Mesodermal cell (in vitro differentiated cells): ENCODE measurements around the gene CEL.

ENCODE experiments used
- H3K27ac ChIP-seq: 2 replicates; pipeline ENCODE4 v1.7.0; 2013; ENCODE audit warnings: mild to moderate bottlenecking, low read depth, low read length, moderate library complexity; ENCODE audit not compliant: severe bottlenecking
- H3K36me3 ChIP-seq: 2 replicates; pipeline ENCODE4 v1.7.1; 2013; ENCODE audit warnings: mild to moderate bottlenecking, low read length, moderate library complexity; ENCODE audit not compliant: control insufficient read depth, insufficient read depth
- H3K4me1 ChIP-seq: one replicate; pipeline ENCODE4 v1.7.1; 2013; ENCODE audit warnings: mild to moderate bottlenecking, low read length; ENCODE audit not compliant: insufficient read depth, control insufficient read depth, poor library complexity, severe bottlenecking
- H3K4me3 ChIP-seq: 2 replicates; pipeline ENCODE4 v1.7.0; 2013; ENCODE audit warnings: low read length, control low read depth, mild to moderate bottlenecking; ENCODE audit not compliant: insufficient read depth, poor library complexity, severe bottlenecking; ENCODE audit errors: extremely low read depth
- H3K9me3 ChIP-seq: 2 replicates; pipeline ENCODE4 v1.7.1; 2013; ENCODE audit warnings: mild to moderate bottlenecking, low read length, moderate library complexity; ENCODE audit not compliant: control insufficient read depth
- WGBS, 2 experiments: methylation state at CpG; one replicate each; pipeline ENCODE4 v1.1.5; 2013; ENCODE audit warnings: missing lambda C conversion rate in 2 of 2; ENCODE audit not compliant: insufficient coverage in 2 of 2; 5-methylcytosine and 5-hydroxymethylcytosine counted together

CEL gene

GRCh38 chr9:133046900-133047295 is 14.9 kb upstream of the CEL start:
- Histone ChIP-seq H3K36me3 (peaks cover 86% of the 10 kb centered on the region), H3K9me3 (no peaks in the 10 kb centered on the region), H3K27ac (no peak overlapping the region), H3K4me3 (no peak overlapping the region), H3K4me1 (no peaks in the 10 kb centered on the region)
- 95 to 98% methylated on average over 6 to 7 of the region's 7 CpGs for WGBS, 2 experiments

- H3K36me3 ChIP-seq, result peaks cover 86% of the 10 kb centered on the region
- WGBS, 2 experiments, result 89 to 95% methylated on average over 3 to 4 of the region's 5 CpGs
- H3K4me1 ChIP-seq, result no peaks in the 10 kb centered on the region
- H3K9me3 ChIP-seq, result no peaks in the 10 kb centered on the region
- H3K27ac ChIP-seq, result no peak overlapping the region
- H3K4me3 ChIP-seq, result no peak overlapping the region
Observed at GRCh38 chr9:133048595-133048994, 13.2 kb upstream of the CEL start.

GRCh38 chr9:133049043-133049442 is 12.7 kb upstream of the CEL start:
- Histone ChIP-seq H3K36me3 (peaks cover 87% of the 10 kb centered on the region), H3K9me3 (no peaks in the 10 kb centered on the region), H3K27ac (no peak overlapping the region), H3K4me1 (no peaks in the 10 kb centered on the region), H3K4me3 (no peak overlapping the region)
- WGBS, 2 experiments, result 98% methylated on average over 9 to 13 of the region's 13 CpGs

DNA sequence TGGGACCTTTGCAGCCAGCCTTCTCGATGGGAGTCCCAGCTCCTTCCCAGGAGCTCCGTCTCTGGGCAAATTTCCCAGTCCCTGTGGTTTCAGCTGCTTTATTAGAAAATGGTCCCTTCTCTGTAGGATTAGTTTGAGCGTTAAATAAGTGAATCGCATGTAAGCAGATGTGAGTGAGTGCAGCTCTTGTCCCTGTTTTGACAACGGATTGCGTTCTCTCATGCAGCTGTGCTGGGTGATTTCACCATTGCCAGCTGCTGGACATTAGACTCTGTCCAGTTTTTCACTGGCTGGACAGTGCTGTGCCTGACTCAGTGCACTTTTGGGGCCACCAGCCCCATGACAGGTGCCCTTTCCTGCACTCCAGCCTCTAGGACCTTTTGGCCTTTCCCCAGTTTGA is 11.6 kb upstream of the CEL start:
- Histone ChIP-seq H3K27ac (no peak overlapping the region), H3K4me1 (no peaks in the 10 kb centered on the region), H3K9me3 (no peaks in the 10 kb centered on the region), H3K4me3 (no peak overlapping the region), H3K36me3 (peaks cover 88% of the 10 kb centered on the region)
- 95 to 96% methylated on average over 6 of the region's 6 CpGs for WGBS, 2 experiments

DNA sequence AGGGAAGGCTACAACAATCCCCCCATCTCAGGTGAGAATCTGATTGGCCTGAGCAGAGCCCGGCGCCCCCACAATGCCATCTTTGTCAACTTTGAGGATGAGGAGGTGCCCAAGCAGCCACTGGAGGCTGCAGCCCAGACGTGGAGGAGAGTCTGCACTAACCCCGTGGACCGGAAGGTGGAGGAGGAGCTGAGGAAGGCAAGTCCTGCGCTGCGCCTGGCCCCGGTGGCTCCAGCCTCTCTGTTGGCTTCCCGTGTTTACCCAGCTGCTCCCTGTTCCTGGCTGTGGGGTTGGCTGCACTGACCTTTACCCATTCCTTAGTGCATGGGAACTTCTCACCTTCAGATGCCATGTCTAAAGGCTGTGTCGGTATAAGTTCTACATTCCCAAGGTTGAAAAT is 11.0 kb upstream of the CEL start:
- Histone ChIP-seq H3K36me3 (peaks cover 88% of the 10 kb centered on the region), H3K9me3 (no peaks in the 10 kb centered on the region), H3K4me3 (no peak overlapping the region), H3K27ac (no peak overlapping the region), H3K4me1 (no peaks in the 10 kb centered on the region)
- 93 to 95% methylated on average over 10 of the region's 10 CpGs for WGBS, 2 experiments

DNA sequence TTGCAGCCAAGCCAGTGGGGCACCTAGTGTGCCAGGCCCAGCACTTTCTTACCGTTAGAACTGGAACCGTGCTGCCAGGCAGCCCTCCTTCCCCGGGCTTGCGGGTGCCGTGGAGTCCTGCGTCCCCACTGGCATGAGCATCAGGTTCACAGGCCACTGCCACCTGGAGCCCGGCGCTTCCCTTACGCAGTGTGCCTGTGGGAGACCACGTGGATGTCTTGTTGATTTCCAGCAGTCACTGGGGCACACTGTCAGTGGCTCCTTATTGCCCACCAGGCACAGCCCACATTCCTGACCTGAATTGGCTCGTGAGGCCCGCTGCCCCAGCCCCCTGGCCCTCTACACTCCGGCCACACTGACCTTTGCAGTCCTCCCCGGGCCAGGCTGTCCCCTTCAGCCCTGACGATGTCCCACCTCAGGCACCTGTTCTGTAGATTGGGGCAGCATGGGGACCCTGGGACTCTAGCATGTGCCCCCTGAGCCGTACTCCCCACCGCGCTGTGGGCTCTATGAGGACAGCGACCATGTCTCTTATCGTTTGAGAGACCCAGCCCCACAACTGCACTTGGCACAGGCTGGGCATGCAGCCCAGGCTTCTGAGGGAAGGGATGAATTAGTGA is 10.4 kb upstream of the CEL start:
- no peak overlapping the region for H3K27ac ChIP-seq
- no peak overlapping the region for H3K4me3 ChIP-seq
- H3K36me3 ChIP-seq, result peaks cover 88% of the 10 kb centered on the region

GRCh38 chr9:133051966-133052539 is 9.7 kb upstream of the CEL start:
- Histone ChIP-seq H3K36me3 (peaks cover 87% of the 10 kb centered on the region), H3K9me3 (no peaks in the 10 kb centered on the region)
- WGBS, 2 experiments, result 98% methylated on average over 6 of the region's 9 CpGs

More for the DNA sequence above, 10.4 kb upstream of the CEL start:
- Histone ChIP-seq H3K4me1 (no peaks in the 10 kb centered on the region), H3K9me3 (no peaks in the 10 kb centered on the region)
- WGBS, 2 experiments, result 96 to 98% methylated on average over 16 to 19 of the region's 20 CpGs

GRCh38 chr9:133054194-133054890 is 7.4 kb upstream of the CEL start:
- Histone ChIP-seq H3K4me3 (no peak overlapping the region), H3K9me3 (no peaks in the 10 kb centered on the region), H3K4me1 (peaks cover 2% of the 10 kb centered on the region), H3K27ac (no peak overlapping the region), H3K36me3 (peaks cover 90% of the 10 kb centered on the region)
- 96 to 98% methylated on average over 11 to 21 of the region's 24 CpGs for WGBS, 2 experiments

More at GRCh38 chr9:133051966-133052539, 9.7 kb upstream of the CEL start:
- H3K27ac ChIP-seq, result no peak overlapping the region
- no peaks in the 10 kb centered on the region for H3K4me1 ChIP-seq
- no peak overlapping the region for H3K4me3 ChIP-seq

GRCh38 chr9:133054966-133055365 is 6.8 kb upstream of the CEL start:
- Histone ChIP-seq H3K36me3 (peaks cover 84% of the 10 kb centered on the region), H3K4me3 (no peak overlapping the region), H3K4me1 (peaks cover 9% of the 10 kb centered on the region), H3K9me3 (no peaks in the 10 kb centered on the region), H3K27ac (no peak overlapping the region)
- WGBS, 2 experiments, result 91 to 99% methylated on average over 12 to 16 of the region's 16 CpGs

DNA sequence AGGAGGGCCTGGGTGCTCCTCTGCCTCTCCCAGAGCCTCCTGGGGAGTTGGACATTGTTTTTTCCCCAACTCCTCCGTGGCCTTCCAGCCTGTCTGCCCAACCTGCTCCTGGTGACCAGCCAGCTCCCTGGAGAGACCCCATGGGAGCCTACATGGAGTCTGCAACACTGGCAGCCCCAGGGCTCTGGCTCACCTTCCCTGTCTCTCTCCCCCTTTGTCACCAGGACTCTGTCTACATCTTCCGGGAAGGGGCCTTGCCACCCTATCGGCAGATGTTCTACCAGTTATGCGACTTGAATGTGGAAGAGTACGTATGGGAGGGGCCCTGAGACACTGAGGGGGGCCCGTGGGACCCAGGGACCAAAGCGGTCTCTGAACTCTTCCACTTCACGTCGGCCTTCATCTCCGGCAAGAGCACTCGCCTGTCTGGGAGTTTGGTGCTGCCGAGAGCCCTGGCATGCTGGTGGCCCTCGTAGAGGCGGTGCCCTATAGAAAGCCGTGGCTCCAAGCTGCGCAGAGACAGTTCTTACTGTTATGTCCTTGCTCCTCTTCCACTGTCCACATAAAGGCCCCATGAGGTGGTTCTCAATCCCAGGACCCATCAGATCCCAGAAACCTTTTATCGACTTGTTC is 5.9 kb upstream of the CEL start:
- Histone ChIP-seq H3K4me3 (no peak overlapping the region), H3K27ac (no peak overlapping the region), H3K4me1 (peaks cover 14% of the 10 kb centered on the region), H3K36me3 (peaks cover 75% of the 10 kb centered on the region), H3K9me3 (no peaks in the 10 kb centered on the region)
- 96 to 98% methylated on average over 14 to 16 of the region's 17 CpGs for WGBS, 2 experiments
